HTERT RPE-1 (cell line): ENCODE results near the gene ZGPAT.

ENCODE experiments used
- in situ Hi-C: fragments of 300-500 bp; cut with MboI; formaldehyde crosslinking; loops from 4 replicates; pipeline ENCODE4 v1.14.3; 2020; ENCODE audit warnings: low sequenced_read_pairs

The ZGPAT gene

GRCh38 chr20:63742381-63743024, 34.7 kb downstream of the ZGPAT start:
- in situ Hi-C loops, result no loop called here

- in situ Hi-C loops, result no loop called here
Observed at GRCh38 chr20:63743210-63743970, 35.6 kb downstream of the ZGPAT start.

DNA sequence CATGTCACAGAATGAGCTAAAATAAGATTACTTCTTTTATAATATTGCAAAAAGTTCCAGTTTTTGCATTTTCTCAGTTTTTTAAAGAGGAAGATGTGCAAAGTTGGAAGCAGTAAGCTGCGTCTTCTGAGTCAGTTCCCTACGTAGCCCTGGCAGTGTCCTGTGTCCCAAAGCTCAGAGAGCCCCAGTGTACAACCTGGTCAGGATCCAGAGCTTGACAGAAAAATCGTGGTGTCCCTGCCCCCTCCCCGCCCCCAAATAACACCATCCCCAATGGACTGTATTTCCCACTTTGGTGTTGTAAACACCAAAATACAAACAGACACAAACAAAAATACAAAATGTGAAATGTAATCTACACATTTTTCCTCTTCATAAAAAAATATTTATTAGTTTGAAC, 36.3 kb downstream of the ZGPAT start:
- in situ Hi-C loops, result no loop called here

DNA sequence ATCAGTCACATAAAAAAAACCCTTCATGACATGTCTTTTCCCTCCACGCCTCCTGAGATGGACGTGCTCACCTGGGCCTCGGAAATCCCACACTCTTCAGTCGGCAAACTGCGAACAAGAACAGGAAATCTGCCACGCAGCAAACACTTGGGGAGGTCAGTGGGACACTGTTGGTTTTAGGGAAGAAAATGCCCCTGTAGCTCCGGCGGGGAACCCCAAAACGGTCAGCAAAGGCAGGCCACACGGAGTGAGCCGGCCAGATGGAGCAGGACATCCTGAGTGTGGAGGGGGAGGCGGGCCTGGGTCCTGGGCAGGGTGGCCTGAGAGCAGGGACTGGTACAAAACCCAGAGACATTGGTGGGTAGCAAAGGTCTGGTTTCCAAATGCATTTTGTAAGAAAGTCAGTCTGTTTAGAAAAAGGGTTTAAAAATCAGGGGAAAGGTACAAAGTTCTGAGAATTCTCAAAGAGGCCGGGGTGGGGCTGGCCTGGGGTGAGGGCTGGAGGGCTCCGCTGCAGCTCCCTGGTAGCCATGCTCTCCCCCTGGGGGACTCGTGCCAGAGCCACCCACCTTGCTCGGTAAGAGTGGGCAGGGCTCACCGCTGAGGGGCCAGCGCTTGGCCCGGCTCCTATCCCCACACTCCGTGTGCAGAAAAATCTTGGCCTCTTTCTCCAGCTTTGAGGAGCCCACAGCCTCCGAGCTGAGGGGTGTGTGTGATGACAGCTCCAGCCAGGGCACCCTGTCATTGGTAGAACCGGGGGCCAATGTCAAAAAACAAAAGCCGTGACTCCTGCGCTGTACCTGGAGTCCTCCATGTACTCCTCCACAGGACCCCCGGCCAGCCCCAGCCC, 37.0 kb downstream of the ZGPAT start:
- in situ Hi-C loops, result no loop called here

- in situ Hi-C loops, result no loop called here
Observed at GRCh38 chr20:63745424-63745805, 37.6 kb downstream of the ZGPAT start.

DNA sequence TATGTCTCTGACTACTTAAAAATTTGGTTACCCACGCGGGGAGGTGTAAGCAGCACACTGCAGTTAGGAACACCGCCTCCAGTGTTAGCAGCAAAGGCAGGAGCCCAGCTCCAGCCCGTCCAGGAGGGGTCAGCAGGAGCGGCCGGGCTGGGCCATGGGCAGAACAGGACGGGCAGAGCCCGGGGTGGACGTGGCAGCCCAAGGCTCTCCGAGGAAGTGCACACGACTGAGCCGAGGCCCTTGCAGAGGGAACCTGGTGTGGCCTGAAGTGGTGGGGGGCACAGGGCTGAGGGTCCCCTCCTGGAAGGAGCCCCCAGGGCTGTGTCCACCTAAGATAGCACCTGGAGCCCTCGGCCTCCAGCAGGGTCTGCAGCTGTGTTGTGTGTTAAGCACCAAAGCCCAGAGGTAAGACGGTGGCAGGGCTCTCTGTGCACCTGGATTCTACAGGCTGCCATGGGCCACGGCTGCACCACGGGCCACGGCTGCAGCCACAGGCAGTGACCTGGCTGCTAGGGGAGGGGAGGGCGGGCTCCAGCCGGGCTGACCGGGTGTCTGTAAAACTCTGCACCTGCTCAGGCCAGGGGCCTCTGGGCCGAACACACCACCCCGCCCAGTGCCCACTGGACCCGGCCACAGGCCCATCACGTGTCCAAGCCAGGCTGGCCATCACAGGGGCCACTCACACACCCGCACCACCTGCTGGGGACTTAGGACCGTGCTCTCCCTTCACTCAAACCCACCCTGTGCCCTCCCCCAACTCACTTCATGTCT, 38.3 kb downstream of the ZGPAT start:
- in situ Hi-C loops, result no loop called here

- in situ Hi-C loops, result no loop called here
Observed at GRCh38 chr20:63746751-63747315, 39.0 kb downstream of the ZGPAT start.

GRCh38 chr20:63747622-63748069, 39.8 kb downstream of the ZGPAT start:
- in situ Hi-C loops, result no loop called here

- in situ Hi-C loops, result no loop called here
Observed at GRCh38 chr20:63748070-63748933, 40.5 kb downstream of the ZGPAT start.

DNA sequence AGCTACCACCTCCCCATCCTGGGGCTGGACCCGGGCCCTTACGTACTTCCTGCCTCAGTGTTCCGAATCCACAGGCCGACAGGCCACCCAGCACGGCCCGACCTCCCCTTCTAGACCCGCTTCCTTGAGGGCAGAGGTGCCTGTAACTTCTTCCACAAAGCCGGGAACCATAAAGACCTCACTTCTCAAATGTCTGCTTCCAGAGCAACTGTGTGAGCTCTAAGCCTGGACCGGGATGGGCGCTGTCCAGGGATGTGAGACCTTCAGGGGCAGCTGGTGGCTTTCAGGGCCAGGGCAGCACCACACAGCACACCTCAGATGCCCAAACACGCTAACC, 41.1 kb downstream of the ZGPAT start:
- in situ Hi-C loops, result no loop called here

DNA sequence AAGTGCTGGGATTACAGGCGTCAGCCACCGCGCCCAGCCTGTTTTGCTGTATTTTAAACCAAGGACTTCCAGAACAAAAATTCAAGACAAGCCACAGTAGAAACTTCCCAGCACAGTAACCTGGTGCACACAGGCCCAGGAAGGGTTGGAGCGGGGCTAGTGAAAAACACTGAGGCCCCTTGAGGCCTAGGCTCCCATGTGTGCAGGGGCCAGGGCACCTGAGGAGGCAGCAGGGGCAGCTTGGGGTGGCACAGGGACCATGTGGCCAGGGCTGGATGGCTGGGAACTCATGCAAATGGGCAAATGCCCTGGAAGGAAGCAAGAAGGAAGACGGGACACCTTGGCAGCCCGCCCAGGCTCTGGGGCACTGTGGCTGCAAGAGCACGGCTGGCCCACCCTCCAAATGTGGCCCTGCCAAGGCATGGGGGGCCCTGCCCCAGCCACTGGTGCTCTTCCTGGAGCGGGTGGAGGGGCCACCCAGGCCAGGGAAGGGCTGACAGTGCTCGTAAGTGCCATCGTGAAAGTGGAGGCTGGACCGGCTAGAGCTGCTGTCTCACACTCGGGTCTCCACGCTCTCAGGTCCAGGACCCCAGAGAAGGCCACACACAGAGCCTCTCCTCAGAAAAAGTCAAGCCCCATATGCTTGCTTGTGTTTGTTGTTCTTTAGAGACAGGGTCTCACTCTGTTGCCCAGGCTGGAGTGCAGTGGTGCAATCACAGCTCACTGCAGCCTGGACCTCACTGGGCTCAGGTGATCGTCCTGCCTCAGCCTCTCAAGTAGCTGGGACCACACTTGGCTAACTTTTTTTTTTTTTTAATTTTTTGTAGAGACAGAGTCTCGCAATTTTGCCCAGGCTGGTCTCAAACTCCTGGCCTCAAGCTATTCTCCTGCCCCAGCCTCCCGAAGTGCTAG, 42.0 kb downstream of the ZGPAT start:
- in situ Hi-C loops, result no loop called here

DNA sequence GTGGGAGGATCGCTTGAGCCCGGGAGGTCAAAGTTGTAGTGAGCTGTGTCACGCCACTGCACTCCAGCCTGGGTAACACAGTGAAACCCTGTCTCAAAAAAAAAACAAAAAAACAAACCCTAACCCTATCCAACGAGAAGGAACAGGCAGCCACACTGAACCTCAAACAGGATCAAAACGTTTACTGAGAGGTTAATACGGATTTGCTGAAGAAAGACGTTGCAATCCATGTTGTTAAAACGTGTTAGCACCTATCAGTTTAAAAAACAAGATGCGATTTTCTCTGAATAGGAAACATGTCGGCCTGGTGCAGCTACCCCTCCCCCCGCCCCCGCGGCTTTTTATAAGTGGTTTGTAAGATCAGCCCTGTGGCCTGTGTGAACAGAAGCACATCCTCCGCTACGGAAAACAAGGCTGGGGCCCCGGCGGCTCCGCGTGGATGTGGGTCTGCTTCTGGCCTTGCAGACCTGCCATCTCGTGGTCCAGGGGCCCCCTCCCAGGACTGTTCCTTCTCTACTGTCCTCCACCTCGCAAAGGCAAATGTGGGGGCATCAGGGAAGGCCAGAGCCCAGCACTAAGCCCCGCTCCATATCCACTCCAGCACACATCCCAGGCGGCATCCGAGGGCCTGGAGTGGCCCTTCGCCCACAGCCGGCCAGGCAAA, 43.1 kb downstream of the ZGPAT start:
- in situ Hi-C loops, result no loop called here

DNA sequence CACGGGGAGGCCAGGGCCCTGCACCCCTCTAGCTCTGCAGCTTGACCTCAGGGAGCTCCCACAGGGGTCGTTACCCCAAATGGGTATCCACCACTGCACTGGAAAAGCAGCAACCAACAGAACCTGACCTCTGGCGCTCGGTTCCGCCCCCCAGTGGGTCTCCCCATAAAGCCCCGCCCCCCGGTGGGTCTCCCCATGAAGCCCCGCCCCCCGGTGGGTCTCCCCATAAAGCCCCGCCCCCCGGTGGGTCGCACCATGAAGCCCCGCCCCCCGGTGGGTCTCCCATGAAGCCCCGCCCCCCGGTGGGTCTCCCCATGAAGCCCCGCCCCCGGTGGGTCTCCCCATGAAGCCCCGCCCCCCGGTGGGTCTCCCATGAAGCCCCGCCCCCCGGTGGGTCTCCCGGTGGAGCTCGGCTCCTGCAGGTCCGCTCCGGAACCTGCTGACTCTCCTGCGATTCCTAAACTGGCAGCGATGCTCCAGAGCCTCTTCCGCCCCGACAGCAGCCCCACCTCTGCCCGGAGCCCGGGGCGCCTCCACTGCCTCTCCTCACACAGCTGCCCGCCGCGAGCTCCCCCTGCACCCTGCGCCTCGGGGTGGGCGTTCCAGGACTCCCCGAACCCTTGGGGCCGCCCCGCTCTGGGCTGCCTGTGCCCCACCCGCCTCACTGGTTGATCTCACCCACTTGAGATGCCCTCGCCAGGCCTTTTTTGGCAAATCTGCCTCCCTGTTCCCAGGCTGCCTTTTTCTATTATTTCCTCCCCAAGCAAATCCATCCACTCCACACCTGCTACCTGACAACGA, 43.8 kb downstream of the ZGPAT start:
- in situ Hi-C loops, result no loop called here

DNA sequence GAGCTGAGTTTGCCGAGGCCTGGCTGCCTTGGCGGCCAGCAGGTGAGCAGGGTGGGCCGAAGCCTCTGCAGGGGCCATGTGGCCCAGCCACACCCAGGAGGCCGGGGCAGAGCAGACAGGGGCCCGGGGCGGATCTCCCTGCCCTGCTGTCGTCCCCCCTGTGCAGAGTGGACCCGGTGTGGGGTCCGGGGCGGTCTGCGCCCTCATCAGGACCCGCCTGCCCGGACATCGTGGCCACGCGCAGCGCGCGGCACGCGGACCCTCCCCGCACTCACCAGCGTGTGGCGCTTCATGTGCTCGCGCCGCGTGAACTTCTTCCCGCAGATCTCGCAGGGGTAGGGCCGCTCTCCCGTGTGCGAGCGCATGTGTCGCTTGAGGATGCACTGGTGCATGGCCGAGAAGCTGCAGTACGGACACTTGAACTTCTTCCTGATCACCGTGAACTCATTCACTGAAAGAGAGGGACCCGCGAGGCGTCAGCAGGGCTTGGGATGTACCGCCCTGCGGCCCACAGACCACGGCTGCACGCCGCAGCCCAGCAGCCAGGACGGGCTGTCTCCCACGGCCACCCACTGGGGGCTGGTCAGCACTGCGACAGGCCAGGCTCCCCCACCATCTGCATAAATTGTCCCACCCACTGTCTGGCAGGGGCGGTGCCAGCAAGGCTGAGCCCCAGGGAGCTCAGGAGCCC, 44.7 kb downstream of the ZGPAT start:
- in situ Hi-C loops, result no loop called here

DNA sequence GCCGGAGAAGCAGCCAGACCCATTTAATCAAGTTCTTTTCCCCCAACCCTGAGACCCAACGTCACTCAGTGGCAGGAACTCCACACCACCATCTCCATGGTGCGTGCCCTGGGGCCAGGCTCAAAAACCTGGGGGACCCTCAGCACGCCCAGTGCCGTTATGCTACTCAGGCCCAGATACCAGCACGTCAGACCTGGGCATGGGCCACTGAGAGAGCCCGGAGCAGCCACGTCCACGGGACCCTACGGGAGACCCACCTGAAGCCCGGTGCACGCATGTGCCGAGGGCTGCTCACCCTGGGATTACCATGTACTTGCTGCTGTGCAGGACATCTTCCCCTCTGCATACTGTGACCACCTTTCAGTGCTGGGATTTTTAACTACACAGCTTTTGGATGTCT, 45.5 kb downstream of the ZGPAT start:
- in situ Hi-C loops, result no loop called here

- in situ Hi-C loops, result no loop called here
Observed at GRCh38 chr20:63754008-63754407, 46.2 kb downstream of the ZGPAT start.
